HG03280 (cell line): Measurements from ENCODE around the gene GIT1.

ENCODE experiments used
- ATAC-seq: cut with Tn5 transposase; IDR thresholded peaks from one replicate; pipeline ENCODE4 v1.9.1; 2021; ENCODE audit warnings: mild to moderate bottlenecking, moderate library complexity; ENCODE audit not compliant: unreplicated experiment

The GIT1 gene, protein sequence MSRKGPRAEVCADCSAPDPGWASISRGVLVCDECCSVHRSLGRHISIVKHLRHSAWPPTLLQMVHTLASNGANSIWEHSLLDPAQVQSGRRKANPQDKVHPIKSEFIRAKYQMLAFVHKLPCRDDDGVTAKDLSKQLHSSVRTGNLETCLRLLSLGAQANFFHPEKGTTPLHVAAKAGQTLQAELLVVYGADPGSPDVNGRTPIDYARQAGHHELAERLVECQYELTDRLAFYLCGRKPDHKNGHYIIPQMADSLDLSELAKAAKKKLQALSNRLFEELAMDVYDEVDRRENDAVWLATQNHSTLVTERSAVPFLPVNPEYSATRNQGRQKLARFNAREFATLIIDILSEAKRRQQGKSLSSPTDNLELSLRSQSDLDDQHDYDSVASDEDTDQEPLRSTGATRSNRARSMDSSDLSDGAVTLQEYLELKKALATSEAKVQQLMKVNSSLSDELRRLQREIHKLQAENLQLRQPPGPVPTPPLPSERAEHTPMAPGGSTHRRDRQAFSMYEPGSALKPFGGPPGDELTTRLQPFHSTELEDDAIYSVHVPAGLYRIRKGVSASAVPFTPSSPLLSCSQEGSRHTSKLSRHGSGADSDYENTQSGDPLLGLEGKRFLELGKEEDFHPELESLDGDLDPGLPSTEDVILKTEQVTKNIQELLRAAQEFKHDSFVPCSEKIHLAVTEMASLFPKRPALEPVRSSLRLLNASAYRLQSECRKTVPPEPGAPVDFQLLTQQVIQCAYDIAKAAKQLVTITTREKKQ

DNA sequence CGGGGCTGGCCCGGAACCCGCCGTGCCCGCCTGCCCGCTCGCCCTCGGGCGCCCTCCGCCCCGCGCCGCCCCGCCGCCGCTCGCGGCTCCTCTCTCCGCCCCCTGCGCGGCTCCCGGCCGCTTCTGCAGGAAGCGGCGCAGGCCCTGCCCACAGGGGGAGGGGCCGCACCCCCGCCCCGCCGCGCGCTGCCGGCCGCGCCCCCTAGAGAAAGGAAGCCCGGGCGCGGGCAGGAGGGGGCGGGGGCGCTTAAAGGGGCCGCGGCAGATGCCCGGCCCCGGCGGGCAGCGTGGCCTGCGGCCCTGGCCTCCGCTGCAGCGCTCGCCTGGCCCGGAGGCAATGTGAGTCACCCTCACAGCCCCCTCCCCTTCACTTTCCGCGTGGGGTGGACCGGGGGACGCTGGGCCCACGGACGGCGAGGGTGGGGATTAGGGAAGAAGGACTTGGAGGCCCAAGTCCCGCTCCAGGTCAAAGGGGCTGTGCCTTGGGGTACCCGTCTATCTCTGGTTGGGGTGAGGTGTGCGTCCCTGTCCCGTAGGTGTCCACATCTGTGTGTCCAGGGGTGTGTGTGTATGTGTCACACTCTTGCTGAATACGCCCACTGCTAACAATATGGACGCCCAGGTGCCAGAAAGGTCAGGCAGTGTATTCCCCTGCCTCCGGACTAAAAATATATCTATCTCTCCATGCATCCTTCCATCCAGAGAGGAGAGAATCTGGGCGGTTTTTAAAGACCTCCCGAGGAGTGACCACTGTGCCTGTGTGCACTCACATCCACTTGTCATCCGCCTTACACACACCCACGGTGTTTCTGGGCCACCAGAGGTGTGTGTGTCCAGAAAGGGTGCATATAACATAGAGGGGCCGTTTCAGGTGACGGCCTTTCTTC, at the start of gene GIT1:
Gene GIT1, minus strand, starts transcription at position 125 of the 887 bp plus-strand sequence. CDS start 270 bp downstream, outside the sequence.
- ATAC-seq: peak; percentile 66

DNA sequence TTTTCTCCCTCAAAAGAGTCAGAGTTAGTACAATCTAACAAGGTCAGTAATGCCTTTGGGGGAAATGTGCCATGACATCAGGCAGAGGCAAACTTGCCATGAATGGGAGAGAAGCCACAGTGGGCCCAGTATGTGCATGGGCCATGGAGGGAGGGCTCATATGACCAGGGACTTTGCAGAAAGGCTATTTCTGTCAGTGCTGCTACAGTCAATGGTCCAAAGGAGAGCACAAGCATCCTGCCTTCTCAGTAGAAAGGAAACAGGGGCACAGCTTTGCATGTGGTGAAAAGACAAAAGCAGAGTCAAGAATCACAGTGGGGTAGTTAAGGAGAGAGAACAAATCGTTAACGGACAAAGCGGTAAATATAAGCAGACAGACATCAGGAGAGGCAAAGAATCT, 44.4 kb upstream of the GIT1 start:
- ATAC-seq: no peak

DNA sequence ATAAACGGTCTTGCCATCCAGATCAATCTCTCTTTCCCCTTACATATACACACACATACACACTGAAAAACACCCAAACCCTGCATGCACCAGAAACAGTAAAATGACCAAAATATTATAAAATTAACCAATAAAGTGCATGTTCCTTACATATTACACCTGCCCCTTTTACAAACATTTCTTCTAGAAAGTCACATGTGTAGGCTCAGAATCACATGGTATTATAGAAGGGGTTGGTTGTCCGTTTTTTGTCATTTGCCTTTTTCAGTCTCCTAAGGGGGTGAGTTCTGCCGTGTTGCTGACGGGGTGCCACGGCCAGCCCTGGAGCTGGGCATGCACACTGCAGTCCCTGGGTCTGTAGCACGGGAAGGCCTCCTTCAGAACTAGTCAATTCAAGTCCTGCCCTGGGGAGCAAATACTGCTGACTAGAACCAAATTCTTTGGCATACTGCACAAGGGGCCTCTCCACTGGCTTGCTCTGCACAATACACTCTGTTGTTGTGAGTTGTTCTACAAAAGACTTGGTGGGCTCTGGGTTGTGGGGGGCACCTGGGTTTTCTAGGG, 41.3 kb upstream of the GIT1 start:
- no peak for ATAC-seq

DNA sequence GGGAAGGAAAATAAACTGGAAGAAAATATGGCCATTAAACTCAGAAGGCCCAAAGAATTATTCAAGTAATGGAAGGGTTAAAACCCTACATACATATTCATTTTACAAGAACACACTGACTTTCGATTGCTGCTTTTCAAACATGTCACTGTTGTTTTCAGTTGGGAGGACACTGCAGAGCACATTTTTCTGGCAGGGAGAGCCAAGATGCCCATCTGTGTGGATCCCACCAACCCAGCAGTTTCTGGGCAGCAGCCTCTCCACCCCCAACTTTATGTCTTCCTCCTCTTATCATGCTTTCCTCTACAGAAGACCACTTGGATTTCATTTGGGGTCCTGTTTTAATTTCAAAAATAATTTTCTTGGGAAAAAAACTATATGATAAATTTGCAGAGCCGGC, 40.4 kb upstream of the GIT1 start:
- ATAC-seq: no peak

DNA sequence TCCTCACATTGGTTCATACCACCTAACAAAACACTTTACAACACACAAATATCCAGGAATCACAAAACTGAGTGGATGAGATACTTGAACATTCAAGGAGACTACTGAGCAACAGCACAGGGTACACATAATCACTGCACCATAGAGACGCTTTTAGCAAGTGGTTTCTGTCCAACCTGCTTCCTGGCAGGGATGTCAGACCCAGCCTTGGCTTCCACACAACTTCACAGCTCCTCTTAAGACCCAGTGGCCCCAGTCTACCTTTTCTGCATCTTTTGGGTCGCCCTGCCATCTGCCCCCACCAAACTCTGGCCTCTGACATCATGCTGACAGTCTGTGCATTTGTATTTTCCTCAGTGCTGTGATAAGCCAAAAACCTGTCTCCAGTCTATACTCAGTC, 39.2 kb upstream of the GIT1 start:
- no peak for ATAC-seq

DNA sequence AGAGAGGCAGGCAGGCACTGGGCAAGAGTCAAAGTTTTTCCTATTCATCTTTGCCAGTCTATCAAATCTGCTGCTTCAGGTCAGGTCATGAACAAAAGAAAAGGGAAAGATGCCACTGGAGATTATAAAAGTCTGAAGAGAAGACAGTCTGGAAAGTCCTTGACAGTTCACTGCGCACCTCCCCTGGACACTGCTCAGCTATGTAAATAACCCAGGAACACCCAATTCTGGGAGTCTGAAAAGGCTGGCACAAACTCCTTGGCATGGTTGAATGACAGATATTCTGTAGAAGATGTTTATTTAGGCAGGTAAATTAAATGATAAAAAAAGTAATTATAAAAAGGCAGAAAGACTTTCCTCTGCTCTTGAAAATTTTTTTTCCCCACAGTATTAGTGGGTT, 38.5 kb upstream of the GIT1 start:
- ATAC-seq: no peak

DNA sequence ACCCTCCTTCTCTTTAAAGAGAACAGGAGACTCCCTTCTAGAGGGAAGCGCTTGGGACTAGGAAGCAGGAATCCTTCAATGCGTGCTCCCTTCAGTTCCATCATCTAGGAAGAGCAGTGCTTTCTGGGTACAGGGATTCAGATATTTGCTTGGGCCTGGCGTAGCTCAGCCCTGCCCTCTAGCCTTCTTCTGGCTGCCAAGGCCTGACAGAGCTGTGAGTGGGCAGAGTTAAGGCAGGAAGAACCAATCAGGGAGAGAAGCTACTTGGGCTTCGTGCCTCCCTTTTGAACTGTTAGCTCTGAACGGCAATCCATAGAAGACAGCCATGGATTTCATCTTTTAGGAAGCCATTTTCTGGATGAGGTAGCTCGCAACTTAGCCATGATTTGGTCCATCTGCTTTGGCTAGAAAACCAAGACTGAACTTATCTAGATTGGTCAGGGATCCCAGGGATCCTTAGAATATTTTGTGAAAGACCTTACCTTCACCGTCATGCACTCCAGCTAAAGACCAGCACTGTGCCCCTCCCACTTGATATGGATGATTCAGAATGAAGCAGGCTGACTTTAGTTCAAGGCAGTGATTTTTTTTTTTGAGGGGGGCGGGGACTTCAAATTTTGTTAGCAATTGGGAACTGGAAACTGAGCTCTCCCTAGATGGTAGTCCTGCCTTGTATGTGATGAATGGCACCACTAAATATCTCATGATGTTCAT, 35.7 kb upstream of the GIT1 start:
- ATAC-seq: no peak

DNA sequence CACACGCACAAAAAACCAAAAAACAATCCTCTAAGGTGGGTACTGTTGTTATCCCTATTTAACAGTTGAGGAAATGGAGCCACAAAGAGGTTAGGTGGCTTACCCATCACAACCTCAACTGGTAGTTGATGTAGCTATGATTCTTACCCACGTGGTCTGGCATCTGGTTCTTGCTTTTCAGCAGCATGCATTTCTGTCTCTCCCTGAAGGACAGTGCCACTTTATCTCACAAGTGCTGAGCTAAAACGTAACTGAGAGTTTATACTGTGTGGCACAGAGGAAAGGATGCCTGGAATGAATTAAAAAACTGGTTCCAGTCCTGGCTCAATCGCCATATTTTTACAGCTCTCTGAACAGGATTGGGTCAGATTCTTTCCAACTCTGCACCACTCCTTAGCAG, 35.1 kb upstream of the GIT1 start:
- ATAC-seq: no peak

DNA sequence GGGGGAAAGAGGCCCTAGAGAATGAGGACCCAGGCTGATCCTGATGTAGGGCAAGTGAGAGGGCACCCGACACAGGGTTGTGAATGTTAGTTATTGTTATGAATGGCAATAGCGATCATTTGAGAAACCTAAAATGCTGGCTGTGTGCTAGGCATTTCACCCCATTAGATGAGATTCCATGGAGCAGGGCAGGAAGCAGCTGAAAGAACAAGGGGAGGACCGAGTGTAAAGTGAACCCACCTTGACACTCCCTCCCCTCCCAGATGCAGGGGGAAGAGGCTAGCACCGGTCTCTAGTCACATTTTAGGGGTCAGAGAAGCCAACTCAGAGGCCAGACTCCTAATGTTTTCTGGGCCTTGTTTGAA, 33.8 kb upstream of the GIT1 start:
- no peak for ATAC-seq

DNA sequence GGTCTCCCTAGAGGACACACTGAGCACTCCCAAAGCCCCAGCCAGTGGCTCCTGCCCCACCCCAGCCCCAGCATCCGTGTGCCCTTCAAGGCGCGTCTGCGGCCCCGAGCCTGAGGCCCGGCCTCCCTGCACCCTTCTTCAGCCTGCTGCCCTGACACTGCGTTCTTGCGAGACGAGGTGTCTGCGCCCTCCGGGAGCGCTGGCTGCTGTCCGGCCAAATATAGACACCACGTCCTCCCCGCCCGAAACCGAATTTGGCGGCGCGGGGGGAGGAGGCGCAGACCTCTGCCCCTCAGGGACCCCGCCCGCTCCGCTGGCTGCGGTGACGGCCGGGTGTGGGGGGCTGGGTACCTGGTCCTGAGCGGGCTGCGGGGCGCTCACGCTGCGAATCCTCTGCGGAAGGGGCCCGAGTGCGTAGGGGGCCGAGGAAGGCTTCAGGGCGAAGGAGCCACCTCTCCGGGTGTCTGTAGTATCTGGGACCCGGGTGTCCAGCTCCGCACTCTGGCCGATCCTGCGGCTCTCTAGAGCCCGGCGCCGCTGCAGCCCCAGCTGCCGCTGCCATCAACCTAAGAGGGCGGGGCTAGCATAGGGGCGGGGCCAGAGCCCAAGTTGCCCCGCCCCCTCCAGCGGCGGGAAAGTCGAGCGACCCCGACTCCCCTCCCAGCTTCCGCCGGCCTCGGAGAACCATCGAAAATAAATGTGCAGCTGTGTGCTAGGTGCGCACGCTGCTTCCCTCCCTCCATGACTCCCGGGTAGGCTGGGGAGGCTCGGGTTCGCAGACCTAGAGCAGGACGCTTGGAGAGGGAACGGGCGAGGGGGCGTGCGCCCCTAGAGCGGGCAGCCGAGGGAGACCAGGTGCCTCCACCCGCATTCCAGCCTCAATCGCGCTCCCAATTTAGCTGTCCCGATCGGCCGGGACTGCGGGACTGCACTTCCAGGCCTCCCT, 33.2 kb upstream of the GIT1 start, which contains the start of gene CORO6:
Gene CORO6, minus strand, starts transcription at position 576 of the 946 bp plus-strand sequence. CDS start 1,491 bp downstream, outside the sequence.
- ATAC-seq: peak; percentile 49

DNA sequence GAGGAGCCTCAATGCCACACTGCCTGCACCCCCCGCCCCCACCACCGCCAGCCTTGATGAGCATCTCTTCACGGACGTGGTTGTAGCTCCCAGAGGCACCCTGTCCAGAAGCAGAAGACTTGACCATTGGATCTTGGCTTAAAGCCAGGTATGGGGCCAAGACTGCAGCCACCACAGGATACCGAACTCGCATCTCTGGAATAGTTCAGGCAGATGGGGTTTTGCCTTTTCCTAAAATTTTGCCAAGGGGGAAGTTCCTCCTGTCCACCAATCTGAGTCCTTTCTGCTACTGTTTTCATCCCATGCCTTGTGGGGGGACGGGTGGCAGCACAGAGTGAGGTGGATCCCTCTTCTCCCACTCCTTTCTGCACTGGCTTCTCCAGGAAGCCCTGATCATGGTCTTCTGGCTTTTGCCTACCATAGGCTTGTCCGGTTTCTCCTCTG, 32.3 kb upstream of the GIT1 start:
- no peak for ATAC-seq

DNA sequence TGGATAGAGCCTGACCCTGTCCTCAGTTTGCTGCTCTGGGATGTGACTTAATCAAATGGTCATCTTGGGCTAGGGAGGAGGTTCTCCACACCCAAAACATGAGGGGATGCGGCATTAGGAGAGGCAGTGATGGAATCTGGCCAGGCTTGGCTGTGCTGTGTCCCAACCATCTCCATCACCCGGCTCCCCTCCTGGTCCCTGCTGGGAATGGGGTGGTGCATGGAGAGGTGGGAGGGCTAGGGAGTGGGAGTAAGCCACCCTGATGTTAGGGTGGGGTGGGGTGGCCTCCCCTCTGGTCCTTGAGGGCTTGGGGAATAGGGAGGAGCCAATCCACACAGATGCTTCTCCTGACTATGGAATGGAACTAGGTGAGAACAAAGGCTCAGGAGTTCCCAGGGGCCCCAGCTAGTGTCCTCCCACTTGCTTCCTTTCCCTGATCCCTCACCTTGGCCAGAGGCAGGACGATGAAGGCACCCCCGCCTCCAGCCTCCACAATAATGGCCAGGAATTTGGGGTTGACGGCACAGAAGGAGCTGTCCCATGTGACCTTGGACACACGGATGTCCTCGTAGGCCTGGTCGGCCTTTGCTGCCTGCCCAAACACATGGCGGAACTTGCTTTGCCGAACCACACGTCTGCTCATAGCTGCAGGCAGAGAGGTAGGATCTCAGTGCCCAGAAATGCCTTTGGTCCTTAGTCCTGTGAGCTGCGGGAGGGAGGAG, 31.5 kb upstream of the GIT1 start:
- ATAC-seq: no peak

DNA sequence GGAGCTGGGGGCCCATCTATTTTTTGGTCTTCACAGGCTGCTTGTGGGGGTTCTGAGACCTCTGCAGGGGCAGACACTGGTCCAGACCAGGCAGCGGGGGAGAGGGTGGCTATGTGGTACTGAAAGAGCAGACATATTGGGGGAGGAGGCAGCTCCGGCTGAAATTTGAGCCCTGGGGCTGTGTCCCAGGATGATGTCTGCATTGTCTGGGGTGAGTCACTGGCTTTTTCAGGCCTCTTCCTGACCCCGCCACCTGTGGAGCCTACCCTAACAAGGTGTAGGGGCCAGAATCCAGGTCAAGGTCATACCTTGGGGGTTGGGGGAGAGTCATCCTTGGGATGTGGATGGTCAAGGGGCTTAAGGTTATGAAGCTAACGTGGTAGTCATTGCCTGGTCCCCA, 30.8 kb upstream of the GIT1 start:
- no peak for ATAC-seq

DNA sequence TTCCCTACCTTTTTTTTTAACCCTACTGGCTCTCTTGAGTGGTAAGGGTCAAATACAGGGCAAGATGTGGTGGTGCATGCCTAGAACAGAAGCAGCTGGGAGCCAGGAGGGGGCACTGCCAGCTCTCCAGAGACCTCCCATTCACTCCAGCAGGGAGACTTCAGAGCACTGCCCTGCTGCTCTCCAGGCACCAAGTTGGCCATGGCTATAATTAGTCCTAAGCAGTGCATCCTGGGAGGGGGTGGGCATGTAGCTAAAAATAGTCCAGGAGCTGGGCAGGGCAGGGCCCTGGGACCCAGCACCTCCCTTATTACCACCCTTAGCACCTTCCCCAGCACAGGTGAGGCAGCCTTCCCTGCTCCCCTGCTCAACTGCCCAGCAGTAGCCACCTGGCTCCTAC, 29.8 kb upstream of the GIT1 start:
- ATAC-seq: no peak

DNA sequence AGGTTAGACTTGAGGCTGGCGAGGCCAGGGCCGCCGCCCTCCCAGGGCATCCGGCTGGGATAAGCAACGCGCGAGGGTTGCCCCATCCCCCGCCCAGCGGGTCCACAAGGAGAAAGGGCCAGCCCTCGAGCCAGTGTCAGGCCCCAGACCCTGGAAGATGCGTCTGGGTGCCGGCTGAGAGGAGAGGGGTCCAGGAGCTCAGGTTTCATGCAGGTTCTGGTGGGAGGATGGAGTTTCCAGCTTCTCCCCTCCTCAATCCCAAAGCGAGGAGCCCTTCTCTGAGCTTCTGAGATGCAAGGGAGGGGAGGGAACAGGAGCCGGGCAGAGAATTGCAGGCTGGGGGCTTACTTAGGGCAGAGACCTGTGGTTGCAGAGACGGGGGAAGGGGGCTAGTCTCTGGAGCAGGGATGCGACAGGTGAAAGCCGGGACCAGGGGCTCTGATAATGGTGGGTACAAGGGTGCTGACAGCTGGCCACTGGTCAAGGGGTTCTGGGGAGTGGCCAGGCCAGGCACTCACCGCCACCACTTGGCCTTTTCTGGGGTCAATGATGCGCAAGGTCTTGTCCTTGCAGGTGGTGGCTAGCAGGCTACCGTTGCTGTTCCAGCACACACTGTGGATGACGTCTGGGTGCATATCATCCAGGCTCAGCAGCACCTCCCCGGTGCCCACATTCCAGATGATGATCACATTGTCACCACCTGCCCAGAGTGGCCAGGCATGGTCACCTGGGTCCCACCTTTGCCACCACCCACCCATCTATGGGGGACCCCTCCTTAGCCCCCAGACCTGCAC, 29.0 kb upstream of the GIT1 start:
- ATAC-seq: no peak

DNA sequence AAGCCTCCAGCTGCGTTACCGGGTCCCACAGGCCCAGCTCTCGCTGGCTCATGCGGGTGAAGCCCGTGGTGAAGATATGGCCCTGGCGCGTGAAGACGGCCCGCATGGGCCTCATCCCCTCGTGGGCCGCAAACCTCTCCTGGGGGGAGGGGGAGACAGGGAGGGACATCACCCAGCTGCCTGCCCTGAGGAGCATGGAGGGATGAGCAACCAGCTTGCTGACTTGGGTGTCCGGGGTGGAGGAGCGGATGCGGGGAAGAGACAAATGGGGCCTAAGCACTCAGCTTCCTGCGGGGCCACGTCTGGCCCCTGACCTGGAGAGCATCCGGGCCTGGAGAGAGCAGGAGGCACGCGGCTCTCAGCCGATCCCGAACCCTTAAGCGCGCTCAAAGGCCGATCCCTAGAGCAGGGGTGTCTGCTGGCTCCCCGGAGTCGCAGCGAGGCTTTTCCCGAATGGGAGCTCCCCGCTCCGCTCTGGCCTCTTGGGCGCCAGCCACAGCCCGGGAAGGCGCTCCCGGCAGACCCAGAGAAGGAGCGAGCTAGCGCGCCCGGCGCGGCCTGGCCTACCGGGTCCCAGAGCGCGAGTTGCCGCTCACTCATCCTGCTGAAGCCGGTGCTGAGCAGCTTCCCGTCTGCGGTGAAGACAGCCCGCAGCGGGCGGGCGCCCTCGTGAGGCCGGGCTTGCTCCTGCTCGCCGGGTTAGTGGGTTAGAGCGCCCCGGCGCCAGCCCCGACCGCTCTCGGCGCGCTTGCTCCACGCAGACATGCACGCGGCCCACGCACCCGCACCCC, 28.2 kb upstream of the GIT1 start:
- no peak for ATAC-seq

DNA sequence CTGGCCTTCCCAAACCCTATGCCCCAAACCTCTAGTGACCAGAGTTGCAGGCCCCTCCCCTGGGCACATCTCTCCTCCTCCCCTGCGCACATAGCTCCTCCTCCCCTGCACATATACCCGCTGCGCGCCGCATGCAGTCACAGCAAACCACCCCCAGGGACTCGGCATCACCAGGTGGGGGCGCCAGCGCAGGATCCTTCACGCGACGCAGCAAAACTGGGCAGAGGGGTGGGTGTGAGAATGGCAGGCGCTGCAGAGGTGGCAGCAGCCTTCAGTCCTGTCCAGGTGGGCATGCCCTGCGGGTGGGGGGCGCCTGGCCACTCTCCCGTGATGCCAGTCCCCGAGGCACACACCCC, 27.7 kb upstream of the GIT1 start:
- ATAC-seq: peak; percentile 49
